GM21717 (cell line): ENCODE data around the gene TLCD1.

ENCODE experiments used
- ATAC-seq: cut with Tn5 transposase; IDR thresholded peaks from one replicate; pipeline ENCODE4 v1.9.1; 2021; ENCODE audit warnings: mild to moderate bottlenecking, moderate library complexity; ENCODE audit not compliant: unreplicated experiment

The TLCD1 gene

GRCh38 chr17:28689011-28689410 is 37.0 kb downstream of the TLCD1 start:
- no peak for ATAC-seq

GRCh38 chr17:28688481-28688880 is 37.6 kb downstream of the TLCD1 start:
- ATAC-seq, result no peak

GRCh38 chr17:28686296-28686695 is 39.7 kb downstream of the TLCD1 start:
- ATAC-seq, result no peak

- no peak for ATAC-seq
These were observed 40.7 kb downstream of the TLCD1 start for GRCh38 chr17:28685366-28685765.

GRCh38 chr17:28684963-28685362 is 41.1 kb downstream of the TLCD1 start:
- ATAC-seq, result no peak

GRCh38 chr17:28682655-28683054 is 43.4 kb downstream of the TLCD1 start:
- no peak for ATAC-seq

- no peak for ATAC-seq
These were observed 50.1 kb downstream of the TLCD1 start for GRCh38 chr17:28675980-28676379.

GRCh38 chr17:28675490-28675889 is 50.5 kb downstream of the TLCD1 start:
- ATAC-seq, result no peak
